ENCODE results near the gene KRTAP3-1.

Gene KRTAP3-1

DNA sequence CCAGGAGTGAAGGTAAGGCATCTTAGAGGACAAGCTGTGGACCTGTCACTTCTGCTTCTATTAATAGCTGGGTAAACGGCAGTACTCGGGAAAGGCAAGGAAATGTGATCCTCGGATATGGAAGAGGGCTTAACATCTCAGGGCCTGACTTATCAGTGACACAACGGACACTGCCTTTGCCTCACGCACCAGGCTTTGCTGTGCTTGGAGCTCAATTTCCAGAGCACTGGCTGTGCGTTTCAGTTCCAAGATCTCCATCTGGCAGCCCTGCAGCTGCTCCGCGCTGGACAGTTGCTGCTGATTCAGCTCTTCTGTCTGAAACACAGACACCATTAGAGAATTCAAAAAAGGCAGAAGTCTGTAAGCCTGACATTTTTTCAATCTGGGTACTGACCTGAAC is 28.3 kb downstream of the KRTAP3-1 start:
- DNase-seq (ENCODE audit: low read depth in 3 of 3, low spot score in 1 of 3): no peak

DNA sequence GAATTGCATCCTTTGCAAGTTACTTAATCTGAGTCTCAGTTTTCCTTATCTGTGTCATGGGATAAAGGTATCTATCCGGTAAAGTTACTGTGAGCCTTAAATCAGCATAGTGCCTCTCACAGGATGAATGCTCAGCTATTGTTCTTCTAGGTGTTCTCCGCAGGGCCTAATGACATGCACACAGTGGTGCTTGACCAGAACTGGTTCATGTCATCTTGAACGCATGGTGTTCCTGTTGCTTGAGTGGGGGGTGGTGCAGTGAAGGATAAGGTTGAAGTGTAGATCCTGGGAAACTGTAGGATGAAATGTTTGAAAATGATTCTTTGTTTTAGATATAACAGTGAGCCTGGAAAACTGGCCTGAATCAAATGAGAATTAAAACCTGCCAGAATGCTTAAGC is 28.8 kb downstream of the KRTAP3-1 start:
- DNase-seq (ENCODE audit: low read depth in 3 of 3, low spot score in 1 of 3): no peak

DNA sequence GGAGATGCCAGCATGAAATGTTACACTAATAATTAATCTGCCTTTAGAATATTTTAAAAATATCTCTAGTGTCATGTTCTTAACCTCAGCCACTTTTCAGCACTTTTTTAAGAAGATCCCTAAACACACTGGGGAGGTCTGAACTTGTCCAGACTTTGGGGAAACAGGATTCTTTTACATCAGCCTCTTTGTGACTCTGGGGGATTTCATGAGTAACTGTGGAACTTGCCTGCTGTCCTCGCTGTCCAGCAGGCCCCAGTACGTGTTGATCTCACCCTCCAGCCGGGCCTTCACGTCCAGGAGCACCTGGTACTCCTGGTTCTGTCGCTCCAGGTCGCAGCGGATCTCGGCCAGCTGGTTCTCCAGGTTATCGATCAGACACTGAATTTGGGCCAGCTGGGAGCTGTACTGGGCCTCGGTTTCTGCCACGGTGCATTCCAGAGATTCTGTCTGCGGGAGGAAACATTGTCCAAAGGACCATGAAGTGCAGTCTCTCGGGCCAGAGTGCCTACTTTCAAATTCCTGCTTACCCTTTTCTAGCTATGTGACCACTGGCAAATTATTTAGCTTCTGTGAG is 30.3 kb downstream of the KRTAP3-1 start:
- no peak for DNase-seq (ENCODE audit: low read depth in 3 of 3, low spot score in 1 of 3)

DNA sequence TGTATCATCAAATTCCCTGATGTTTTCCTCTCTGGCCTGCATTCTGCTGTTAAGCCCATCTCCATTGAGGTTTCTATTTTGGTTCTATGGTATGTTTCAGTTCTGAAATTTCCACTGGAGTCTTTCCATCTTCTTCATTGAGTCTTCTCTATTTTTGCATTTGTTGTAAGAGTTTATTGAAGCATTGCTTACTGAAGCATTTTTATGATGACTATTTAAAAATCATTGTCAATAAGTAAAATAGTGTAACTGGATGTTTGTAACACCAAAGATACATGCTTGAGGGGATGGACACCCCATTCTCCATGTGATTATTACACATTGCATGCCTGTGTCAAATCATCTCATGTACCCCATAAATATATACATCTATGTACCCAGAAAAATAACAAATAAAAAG is 33.4 kb downstream of the KRTAP3-1 start:
- no peak for DNase-seq (ENCODE audit: low read depth in 3 of 3, low spot score in 1 of 3)

DNA sequence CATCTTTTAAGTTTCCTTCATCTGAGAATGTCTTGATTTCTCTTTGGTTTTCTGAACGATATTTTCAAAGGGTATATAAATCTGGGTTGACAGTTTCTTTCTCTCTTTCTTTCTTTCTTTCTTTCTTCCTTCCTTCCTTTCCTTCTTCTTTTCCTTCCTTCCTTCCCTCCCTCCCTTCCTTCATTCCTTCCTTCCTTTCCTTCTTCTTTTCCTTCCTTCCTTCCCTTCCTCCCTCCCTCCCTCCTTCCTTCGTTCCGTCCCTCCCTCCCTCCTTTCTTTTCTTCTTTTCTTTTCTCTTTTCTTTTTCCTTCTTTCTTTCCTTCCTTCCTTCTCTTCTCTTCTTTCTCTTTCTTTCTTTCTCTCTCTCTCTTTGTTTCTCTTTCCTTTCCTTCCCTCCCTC is 34.6 kb downstream of the KRTAP3-1 start:
- no peak for DNase-seq (ENCODE audit: low read depth in 3 of 3, low spot score in 1 of 3)

DNA sequence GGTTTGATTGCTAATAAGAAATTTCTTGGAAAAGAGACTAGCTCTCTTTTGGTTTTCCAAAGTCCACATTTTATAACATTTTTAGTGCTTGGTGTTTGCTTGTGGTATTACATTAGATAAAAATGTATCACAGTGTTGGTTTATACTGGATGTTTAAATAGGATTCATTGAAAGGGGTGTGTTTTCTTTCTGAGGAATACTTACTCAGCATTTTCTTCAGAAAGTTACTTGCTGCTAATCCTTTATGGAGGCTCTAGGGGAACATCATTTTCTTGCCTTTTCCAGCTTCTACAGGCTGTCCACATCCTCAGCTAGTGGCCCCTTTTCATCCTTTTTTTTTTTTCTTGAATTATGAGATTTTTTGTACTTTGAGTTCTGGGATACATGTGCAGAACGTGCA is 41.3 kb downstream of the KRTAP3-1 start:
- DNase-seq (ENCODE audit: low read depth in 3 of 3, low spot score in 1 of 3): no peak

DNA sequence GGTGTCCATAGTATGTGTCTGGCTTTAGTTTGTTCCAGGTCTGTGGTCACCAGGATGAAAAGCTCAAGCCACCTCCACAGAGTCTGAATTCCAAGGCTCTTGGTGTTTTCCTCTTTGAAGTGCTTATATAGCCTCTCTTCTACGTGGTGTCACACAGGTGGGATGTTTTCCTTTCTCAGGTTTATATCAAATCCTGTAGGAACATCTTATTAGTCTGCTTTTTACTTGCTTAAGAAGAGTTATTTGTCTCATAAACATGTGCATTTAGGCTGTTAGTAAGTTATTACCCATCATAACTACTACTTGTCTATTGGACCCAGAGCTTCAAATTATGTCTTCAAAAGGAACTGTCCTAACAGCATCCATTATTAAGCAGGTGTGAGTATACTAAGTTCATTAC is 42.1 kb downstream of the KRTAP3-1 start, which contains the start of gene KRT39:
KRT39 (minus strand) TSS at position 101 of the 400 bp plus-strand sequence; CDS start at position 9, 92 bp downstream.
- no peak for DNase-seq (ENCODE audit: low read depth in 3 of 3, low spot score in 1 of 3)

DNA sequence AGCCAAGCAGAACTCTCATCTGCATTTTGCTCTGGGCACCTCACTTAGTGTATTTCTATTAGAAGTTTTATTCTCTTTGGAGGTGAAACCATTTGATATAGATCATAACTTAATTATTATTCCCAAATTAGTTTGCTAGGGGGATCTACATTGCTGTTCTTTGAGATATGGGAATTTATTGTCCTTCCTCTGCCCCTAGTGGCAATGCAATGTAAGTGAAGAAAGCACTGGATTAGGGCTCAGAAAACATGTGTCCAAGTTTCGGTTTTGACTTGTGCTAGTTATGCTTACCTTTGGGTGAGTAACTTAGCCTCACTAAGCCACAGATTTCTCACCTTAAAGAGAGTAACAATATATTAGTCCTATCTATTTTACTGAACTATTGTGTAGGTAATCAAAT is 45.1 kb downstream of the KRTAP3-1 start:
- DNase-seq (ENCODE audit: low read depth in 3 of 3, low spot score in 1 of 3): no peak

DNA sequence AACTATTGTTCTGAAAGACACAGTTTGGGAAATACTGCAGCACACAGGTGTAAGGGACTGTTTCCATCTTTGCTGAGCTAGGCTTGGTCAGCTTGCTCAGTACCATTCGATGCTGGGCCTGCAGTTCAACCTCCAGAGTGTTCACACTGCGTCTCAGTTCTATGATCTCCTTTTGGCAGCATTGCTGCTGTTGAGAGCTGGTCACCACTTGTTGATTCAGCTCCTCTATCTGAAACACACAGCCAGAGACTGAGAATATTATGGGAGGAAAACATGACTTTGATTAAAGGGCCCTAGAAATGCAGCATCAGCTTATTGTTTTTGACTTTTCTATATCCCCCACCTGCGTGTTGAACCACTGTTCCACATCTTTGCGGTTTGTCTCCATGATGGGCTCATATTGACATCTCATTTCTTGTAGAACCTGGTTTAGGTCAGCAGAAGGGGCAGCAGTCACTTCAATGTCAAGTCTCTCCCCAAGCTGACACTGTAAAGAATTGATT is 46.8 kb downstream of the KRTAP3-1 start:
- DNase-seq (ENCODE audit: low read depth in 3 of 3, low spot score in 1 of 3): no peak

DNA sequence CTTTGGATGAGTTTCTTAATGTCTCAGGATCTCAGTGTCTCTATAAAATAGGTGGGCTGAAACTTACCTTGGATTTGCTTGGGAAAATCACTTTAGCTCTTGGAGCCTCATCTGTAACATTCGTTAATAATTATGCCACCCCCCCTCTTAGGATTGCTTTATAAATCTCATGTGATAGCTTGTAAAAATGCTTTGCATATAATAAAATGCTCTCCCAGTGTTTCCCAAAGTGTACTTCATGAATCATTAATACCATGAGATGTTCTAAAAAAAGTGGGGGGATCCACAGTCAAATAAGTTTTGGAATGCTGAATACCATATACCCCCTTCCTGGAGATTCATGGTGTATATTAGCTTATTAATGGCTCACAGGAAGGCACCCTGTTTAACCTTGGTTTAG is 47.3 kb downstream of the KRTAP3-1 start:
- DNase-seq (ENCODE audit: low read depth in 3 of 3, low spot score in 1 of 3): no peak

DNA sequence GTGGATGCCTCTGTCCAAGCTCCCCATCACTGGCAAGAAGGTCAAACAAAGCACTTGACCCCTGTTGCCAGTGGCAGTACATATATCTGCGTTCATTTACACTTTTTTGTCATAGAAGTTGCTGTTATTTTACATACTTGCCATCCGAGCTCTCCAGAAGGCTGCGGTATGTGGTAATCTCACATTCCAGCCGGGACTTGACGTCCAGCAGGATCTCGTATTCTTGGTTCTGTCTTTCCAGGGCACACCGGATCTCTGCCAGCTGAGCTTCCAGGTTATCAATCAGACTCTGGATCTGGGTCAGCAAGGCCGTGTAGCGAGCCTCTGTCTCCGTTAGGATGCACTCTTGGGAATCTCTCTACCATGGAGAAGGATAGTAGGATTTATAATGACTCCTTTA is 48.8 kb downstream of the KRTAP3-1 start:
- DNase-seq (ENCODE audit: low read depth in 3 of 3, low spot score in 1 of 3): no peak

Data from stimulated activated CD4-positive, alpha-beta T cell treated with anti-CD3 and anti-CD28 coated beads, TNF-alpha, amount 100 ng/mL, for 1 hour (primary cell).